IPS-18c (cell line): ENCODE measurements around the gene INSIG2.

Experiments
- H3K4me3 ChIP-seq: 2 replicates; pipeline ENCODE4 v1.7.0; 2013; ENCODE audit warnings: low read depth, mild to moderate bottlenecking, low read length, moderate library complexity; ENCODE audit not compliant: insufficient read depth
- H3K9me3 ChIP-seq: one replicate; pipeline ENCODE4 v1.6.1; 2013; ENCODE audit warnings: mild to moderate bottlenecking, low read length, moderate library complexity; ENCODE audit not compliant: control insufficient read depth, insufficient read depth

The INSIG2 gene

GRCh38 chr2:118055512-118056164 is 32.6 kb upstream of the INSIG2 start:
- Histone ChIP-seq H3K4me3 (no peak overlapping the region), H3K9me3 (no peaks in the 10 kb centered on the region)

GRCh38 chr2:118056165-118056534 is 32.1 kb upstream of the INSIG2 start:
- H3K9me3 ChIP-seq, result no peaks in the 10 kb centered on the region
- H3K4me3 ChIP-seq, result no peak overlapping the region

GRCh38 chr2:118056801-118057200 is 31.5 kb upstream of the INSIG2 start:
- H3K4me3 ChIP-seq, result no peak overlapping the region
- no peaks in the 10 kb centered on the region for H3K9me3 ChIP-seq

GRCh38 chr2:118058951-118059350 is 29.3 kb upstream of the INSIG2 start:
- no peak overlapping the region for H3K4me3 ChIP-seq
- H3K9me3 ChIP-seq, result no peaks in the 10 kb centered on the region

- Histone ChIP-seq H3K4me3 (no peak overlapping the region), H3K9me3 (no peaks in the 10 kb centered on the region)
Measured at GRCh38 chr2:118059919-118060478, 28.3 kb upstream of the INSIG2 start.

- no peaks in the 10 kb centered on the region for H3K9me3 ChIP-seq
- H3K4me3 ChIP-seq, result no peak overlapping the region
Measured at GRCh38 chr2:118061135-118061955, 26.9 kb upstream of the INSIG2 start.

- H3K4me3 ChIP-seq, result no peak overlapping the region
- no peaks in the 10 kb centered on the region for H3K9me3 ChIP-seq
Measured at GRCh38 chr2:118062048-118062447, 26.2 kb upstream of the INSIG2 start.

- Histone ChIP-seq H3K4me3 (no peak overlapping the region), H3K9me3 (no peaks in the 10 kb centered on the region)
Measured at GRCh38 chr2:118062669-118063068, 25.6 kb upstream of the INSIG2 start.

- Histone ChIP-seq H3K4me3 (no peak overlapping the region), H3K9me3 (no peaks in the 10 kb centered on the region)
Measured at GRCh38 chr2:118065015-118065706, 23.1 kb upstream of the INSIG2 start.

GRCh38 chr2:118065921-118066511 is 22.3 kb upstream of the INSIG2 start:
- Histone ChIP-seq H3K9me3 (no peaks in the 10 kb centered on the region), H3K4me3 (no peak overlapping the region)

- no peak overlapping the region for H3K4me3 ChIP-seq
- no peaks in the 10 kb centered on the region for H3K9me3 ChIP-seq
Measured at GRCh38 chr2:118077636-118078247, 10.5 kb upstream of the INSIG2 start.

- Histone ChIP-seq H3K9me3 (no peaks in the 10 kb centered on the region), H3K4me3 (no peak overlapping the region)
Measured at GRCh38 chr2:118078734-118079133, 9.5 kb upstream of the INSIG2 start.

- no peak overlapping the region for H3K4me3 ChIP-seq
Measured at GRCh38 chr2:118084491-118085089, 3.7 kb upstream of the INSIG2 start.

GRCh38 chr2:118085173-118086023 is 2.9 kb upstream of the INSIG2 start:
- Histone ChIP-seq H3K9me3 (no peaks in the 10 kb centered on the region), H3K4me3 (no peak overlapping the region)

More at GRCh38 chr2:118084491-118085089, 3.7 kb upstream of the INSIG2 start:
- no peaks in the 10 kb centered on the region for H3K9me3 ChIP-seq

GRCh38 chr2:118086024-118086633 is 2.1 kb upstream of the INSIG2 start:
- H3K4me3 ChIP-seq, result no peak overlapping the region
- H3K9me3 ChIP-seq, result no peaks in the 10 kb centered on the region
